ENCODE results near the gene ATP6V1C2. TPM values are rescaled to one million over a fixed set of nuclear protein-coding genes. Genes with fewer than 3 reads are reported as not detected.
"Not testable (repeated sequence)": the region's sequence is repeated elsewhere in the genome, so short reads cannot be mapped to it uniquely, and the experiment has no call there.

ATP6V1C2 gene
- total RNA-seq, 4 donors from 2014 or later = not detected

DNA sequence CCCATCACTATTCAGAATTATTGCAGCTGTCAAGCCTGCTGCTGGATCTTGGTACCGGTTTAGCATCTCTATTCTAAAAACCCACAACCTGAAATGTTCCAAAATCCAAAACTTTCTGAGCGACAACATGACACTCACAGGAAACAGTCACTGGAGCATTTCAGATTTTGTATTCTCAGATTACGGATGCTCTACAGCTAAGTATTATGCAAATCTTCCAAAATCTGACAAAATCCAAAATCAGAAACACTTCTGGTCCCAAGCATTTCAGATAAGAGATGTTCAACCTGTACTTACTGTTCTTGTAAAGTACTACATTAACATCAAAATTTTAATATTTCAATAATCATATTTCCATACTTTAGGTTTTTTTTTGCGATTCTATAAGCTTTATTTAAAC is 78.7 kb downstream of the ATP6V1C2 start:
- H3K27ac ChIP-seq = no peak overlapping the region
- DNase-seq (no peak), ATAC-seq (no peak)
- H3K4me3 ChIP-seq = no peak overlapping the region
- no peaks in the 10 kb centered on the region for H3K27me3 ChIP-seq
- H3K36me3 ChIP-seq = peaks cover 0 to 40% of the 10 kb centered on the region in 2 donors
- in situ Hi-C loops (cut with MboI; ENCODE audit: low sequenced_read_pairs in 4 of 4) = no loop called here
- no peaks in the 10 kb centered on the region for H3K9me3 ChIP-seq
- intact Hi-C loops (cut with DNase I; ENCODE audit: low total_unique reads) = no loop called here
- no peaks in the 10 kb centered on the region for H3K4me1 ChIP-seq
- TF ChIP-seq POLR2A (IDR thresholded peaks at IDR 0.05) = no peak

DNA sequence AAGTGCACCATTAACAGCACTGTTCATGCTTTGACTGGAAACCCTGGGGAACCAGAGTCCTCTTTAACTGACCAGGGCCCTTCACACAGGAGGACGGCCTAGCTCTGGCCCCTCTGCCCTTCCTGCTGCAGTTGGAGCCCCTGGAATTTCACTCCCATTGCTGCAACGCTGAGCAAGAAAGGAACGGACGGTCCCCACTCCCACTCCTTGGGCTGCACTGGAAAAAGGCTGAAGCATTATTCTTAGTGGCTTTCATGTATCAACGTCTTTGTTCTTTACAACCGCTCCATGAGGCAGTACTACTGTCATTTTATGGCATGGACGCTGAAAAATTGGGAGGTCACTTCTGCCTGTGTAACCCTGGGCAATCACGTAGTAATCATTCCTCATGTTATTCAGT is 81.2 kb downstream of the ATP6V1C2 start:
- H3K4me3 ChIP-seq = no peak overlapping the region
- no peak for ATAC-seq
- H3K27ac ChIP-seq = no peak overlapping the region
- H3K4me1 ChIP-seq = no peaks in the 10 kb centered on the region
- no peaks in the 10 kb centered on the region for H3K9me3 ChIP-seq
- no peak for DNase-seq
- intact Hi-C loops (cut with DNase I; ENCODE audit: low total_unique reads) = no loop called here
- in situ Hi-C loops (cut with MboI; ENCODE audit: low sequenced_read_pairs in 4 of 4) = no loop called here
- TF ChIP-seq, protein P1, sequence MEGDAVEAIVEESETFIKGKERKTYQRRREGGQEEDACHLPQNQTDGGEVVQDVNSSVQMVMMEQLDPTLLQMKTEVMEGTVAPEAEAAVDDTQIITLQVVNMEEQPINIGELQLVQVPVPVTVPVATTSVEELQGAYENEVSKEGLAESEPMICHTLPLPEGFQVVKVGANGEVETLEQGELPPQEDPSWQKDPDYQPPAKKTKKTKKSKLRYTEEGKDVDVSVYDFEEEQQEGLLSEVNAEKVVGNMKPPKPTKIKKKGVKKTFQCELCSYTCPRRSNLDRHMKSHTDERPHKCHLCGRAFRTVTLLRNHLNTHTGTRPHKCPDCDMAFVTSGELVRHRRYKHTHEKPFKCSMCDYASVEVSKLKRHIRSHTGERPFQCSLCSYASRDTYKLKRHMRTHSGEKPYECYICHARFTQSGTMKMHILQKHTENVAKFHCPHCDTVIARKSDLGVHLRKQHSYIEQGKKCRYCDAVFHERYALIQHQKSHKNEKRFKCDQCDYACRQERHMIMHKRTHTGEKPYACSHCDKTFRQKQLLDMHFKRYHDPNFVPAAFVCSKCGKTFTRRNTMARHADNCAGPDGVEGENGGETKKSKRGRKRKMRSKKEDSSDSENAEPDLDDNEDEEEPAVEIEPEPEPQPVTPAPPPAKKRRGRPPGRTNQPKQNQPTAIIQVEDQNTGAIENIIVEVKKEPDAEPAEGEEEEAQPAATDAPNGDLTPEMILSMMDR (IDR thresholded peaks at IDR 0.05 in 4 of 5, conservative IDR thresholded peaks at IDR 0.05 in 1 of 5) = no peak
- no peak for TF ChIP-seq POLR2A (IDR thresholded peaks at IDR 0.05)
- H3K36me3 ChIP-seq = peaks cover 0 to 20% of the 10 kb centered on the region in 2 donors
- no peaks in the 10 kb centered on the region for H3K27me3 ChIP-seq

DNA sequence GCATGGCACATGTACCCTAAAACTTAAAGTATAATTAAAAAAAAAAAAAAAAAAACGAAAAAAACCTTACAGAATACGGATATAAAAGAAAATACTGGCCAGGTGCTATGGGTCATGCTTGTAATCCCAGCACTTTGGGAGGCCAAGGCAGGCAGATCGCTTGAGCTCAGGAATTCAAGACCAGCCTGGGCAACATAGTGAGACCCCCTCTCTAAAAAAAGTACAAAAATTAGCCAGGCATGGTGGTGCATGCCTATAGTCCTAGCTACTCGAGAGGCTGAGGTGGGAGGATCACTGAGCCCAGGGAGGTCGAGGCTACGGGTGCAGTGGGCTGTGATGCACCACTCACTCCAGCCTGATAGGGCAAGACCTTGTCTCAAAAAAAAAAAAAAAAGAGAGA is 84.6 kb downstream of the ATP6V1C2 start:
- ATAC-seq; intact Hi-C loops (cut with DNase I; ENCODE audit: low total_unique reads); H3K27ac ChIP-seq; H3K27me3 ChIP-seq; DNase-seq; H3K4me3 ChIP-seq; H3K36me3 ChIP-seq; H3K9me3 ChIP-seq; in situ Hi-C loops (cut with MboI; ENCODE audit: low sequenced_read_pairs in 4 of 4): not testable (repeated sequence)
- H3K4me1 ChIP-seq = peaks cover 12% of the 10 kb centered on the region in 2 donors

DNA sequence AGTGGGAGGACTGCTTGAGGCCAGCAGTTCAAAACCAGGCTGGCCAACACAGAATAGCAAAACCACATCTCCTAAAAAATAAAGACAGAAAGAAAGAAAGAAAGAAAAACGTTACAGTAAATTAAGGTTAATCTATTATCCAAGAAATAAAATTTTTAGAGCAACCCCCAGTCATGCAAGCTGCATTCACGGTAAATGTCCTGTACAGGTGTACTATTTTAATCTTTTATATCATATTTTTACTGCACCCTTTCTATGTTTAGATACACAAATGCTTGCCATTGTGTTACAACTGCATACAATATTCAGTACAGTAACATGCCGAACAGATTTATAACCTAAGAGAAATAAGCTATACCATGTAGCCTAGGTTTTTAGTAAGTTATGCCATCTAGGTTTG is 85.1 kb downstream of the ATP6V1C2 start:
- Histone ChIP-seq H3K27me3 (no peaks in the 10 kb centered on the region), H3K4me1 (peaks cover 17 to 18% of the 10 kb centered on the region in 2 donors), H3K27ac (no peak overlapping the region), H3K9me3 (no peaks in the 10 kb centered on the region), H3K4me3 (no peak overlapping the region), H3K36me3 (peaks cover 0 to 2% of the 10 kb centered on the region in 2 donors)
- in situ Hi-C loops (cut with MboI; ENCODE audit: low sequenced_read_pairs in 4 of 4) (no loop called here), intact Hi-C loops (cut with DNase I; ENCODE audit: low total_unique reads) (no loop called here)
- no peak for ATAC-seq
- TF ChIP-seq, protein P1 (IDR thresholded peaks at IDR 0.05 in 4 of 5, conservative IDR thresholded peaks at IDR 0.05 in 1 of 5) = no peak
- no peak for TF ChIP-seq POLR2A (IDR thresholded peaks at IDR 0.05)
- DNase-seq = no peak

DNA sequence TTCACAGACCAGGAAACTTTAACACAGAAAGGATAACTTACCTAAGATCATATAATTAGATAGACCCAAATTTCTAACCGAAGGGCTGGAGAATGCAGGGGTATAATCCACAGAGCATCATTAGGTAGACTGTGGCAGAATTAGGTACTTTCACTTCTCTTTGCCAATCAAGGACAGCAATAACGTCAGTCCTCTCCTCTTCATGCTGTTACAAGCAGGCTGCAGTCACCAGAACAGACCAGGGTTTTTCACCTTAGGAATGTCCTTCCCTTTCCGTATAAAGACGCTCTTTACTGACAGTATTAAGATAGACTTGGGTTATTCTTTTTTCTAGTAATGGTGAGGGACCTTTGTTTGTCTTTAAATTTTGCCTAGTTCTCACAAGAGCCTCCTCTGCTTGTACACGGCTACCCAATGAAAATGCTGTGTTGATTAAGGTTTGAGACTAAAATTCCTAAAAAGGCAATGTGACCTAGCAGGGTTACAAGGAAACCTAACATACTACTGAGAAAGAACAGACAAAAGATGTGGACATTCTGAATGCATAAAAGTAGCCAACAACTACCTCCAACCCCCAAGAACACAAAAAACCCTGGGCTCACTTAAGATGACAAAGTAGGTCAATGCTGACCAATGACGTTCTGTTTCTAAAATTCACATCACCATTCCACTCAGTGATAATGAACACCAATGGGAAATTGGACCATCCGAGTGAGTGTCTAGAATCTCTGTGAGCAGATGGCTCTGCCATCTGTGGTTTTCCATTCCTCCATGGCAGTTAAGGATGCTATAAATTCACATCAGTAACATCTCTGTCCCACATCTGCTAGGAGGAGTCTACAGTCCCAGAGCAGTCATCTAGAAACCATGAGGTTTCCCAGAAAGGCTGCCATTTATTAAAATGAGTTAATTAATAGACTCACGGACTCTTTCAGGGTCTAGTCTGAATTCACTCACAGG is 89.1 kb downstream of the ATP6V1C2 start:
- Histone ChIP-seq H3K4me1 (peaks cover 20 to 25% of the 10 kb centered on the region in 2 donors), H3K9me3 (no peaks in the 10 kb centered on the region), H3K36me3 (no peaks in the 10 kb centered on the region), H3K27ac (peak overlapping the region in 2 of 4 donors; percentile 77 to 88), H3K27me3 (no peaks in the 10 kb centered on the region), H3K4me3 (peak overlapping the region in 1 of 4 donors; percentile 68)
- DNase-seq (no peak), ATAC-seq (no peak)
- in situ Hi-C loops (cut with MboI; ENCODE audit: low sequenced_read_pairs in 4 of 4) = no loop called here
- intact Hi-C loops (cut with DNase I; ENCODE audit: low total_unique reads) = loop anchor here (5.0 kb wide), 1 partner anchor 773 kb away; no protein-coding TSS in a partner anchor
- TF ChIP-seq, protein P1 (IDR thresholded peaks at IDR 0.05 in 4 of 5, conservative IDR thresholded peaks at IDR 0.05 in 1 of 5) = no peak
- no peak for TF ChIP-seq POLR2A (IDR thresholded peaks at IDR 0.05)

Measured in gastrocnemius medialis (tissue), 4 donors.